ENCODE data around the gene SEC23A.
"Not testable (repeated sequence)": the region's sequence is repeated elsewhere in the genome, so short reads cannot be mapped to it uniquely, and the experiment has no call there.

The SEC23A gene

DNA sequence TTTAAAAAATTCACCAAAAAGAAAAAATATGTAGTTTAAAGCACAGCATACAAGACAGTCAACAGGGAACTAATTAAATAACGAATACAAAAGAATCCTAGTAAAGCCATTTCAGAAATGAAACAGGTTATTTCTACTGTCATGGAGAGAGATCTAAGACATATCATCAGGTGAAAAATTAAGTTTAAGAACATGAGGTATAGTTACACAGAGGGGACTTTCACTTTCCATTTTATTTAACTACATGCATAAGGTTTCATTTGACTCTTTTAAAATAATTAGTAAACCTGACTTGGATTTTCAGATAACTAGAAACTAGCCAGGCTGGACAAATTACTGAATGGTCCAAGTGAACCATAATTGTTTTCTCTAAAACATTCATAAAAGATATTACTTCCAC, 11.3 kb downstream of the SEC23A start:
- DNase-seq (ENCODE audit: low spot score), result no peak

DNA sequence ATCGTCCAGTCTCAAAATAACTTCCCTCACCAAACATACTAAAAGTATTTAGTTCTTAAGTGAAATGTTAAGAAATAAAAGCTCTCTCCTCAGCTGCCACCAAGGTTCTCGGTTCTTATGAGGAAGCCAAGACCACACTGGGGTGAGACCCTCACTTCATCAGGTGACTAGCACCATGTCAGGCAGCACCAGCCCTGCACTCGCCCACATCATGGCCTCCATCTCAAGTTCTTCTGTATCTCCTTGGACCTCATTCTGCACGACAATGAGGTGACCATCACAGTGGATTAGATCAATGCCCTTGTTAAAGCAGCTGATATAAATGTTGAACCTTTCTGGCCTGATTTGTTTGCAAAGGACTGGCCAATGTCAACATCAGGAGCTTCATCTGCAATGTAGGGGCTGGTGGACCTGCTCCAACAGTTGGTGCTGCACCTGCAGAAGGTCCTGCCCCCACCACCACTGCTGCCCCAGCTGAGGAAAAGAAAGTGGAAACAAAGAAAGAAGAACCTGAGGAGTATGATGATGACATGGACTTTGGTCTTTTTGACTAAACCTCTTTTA, 12.4 kb downstream of the SEC23A start:
- DNase-seq (ENCODE audit: low spot score), result no peak

DNA sequence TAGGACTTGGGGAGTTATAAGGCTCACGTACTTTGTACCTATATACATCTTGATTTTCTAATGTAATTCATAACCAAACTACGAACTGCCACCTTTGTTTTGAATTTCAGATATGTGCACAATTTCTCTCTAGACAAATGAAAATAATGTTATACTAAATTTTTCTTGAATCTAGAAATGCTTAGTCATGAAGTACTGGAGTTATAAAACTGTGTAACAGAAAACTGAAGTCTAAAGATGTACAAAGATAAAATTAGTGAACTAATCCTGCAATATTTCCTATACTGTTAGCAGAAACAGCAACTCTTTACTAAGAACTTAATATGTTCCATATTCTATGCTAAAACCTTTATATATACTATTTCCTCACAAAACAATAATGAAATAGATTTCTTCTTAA, 15.5 kb downstream of the SEC23A start:
- no peak for DNase-seq (ENCODE audit: low spot score)

DNA sequence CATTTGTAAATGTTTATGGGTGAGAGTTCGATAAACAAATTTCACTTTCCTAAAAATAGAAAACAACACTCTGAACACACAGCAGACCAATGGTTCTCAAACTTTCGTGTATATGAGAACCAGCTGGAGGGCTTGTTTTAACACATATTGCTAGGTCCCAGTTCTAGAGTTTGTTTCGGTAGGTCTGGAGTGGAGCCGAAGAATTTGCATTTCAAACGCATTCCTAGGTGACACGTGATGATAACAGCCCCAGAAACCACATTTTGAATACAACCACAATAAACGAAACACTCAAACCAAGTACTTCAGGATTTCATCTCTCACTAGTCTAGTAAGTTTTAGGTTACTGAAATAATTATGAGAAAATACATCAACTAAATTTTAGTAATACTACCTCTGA, 17.1 kb downstream of the SEC23A start:
- DNase-seq (ENCODE audit: low spot score), result peak; percentile 45

DNA sequence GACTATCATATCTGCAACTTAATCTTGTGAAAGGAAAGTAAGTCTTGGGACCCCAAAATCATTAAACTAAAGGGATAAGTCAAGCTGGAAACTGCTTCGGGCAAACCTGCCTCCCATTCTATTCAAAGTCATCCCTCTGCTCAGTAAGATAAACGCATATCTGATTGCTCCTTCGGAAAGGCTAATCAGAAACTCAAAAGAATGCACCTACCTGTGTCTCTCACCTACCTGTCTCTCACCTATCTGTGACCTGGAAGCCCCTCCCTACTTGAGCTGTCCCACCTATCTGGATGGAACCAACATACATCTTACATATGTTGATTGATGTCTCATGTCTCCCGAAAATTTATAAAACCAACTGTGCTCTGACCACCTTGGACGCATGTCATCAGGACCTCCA, 19.9 kb downstream of the SEC23A start:
- no peak for DNase-seq (ENCODE audit: low spot score)

DNA sequence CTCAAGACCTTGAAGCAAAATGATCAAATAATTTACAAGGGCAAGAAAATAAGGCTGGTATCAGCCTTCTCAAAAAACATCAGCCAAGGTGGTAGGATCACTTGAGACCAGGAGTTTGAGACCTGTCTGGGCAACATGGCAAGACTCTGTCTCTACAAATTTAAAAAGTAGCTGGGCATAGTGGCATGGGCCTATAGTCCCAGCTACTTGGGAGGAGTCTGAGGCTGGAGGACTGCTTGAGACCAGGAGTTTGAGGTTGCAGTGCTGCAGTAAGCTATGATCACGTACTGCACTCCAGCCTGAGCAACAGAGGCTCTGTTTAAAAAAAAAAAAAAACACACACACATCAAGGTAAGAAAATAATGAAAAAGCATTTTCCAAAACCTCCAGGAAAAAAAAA, 22.1 kb downstream of the SEC23A start:
- DNase-seq (ENCODE audit: low spot score), result no peak

DNA sequence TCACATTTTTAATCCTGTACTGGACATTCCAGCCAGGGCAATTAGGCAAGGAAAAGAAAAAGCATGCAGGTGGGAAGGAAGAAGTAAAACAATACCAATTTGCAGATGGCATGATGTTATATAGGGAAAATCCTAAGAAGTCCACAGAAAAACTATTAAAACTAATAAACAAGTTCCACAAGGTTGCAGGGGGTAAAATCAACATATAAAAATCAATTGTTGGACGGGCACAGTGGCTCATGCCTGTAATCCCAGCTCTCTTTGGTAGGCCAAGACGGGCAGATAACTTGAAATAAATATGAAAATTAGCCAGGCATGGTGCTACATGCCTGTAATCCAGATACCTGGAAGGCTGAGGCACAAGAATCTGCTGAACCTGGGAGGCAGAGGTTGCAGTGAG, 31.9 kb downstream of the SEC23A start:
- no peak for DNase-seq (ENCODE audit: low spot score)

DNA sequence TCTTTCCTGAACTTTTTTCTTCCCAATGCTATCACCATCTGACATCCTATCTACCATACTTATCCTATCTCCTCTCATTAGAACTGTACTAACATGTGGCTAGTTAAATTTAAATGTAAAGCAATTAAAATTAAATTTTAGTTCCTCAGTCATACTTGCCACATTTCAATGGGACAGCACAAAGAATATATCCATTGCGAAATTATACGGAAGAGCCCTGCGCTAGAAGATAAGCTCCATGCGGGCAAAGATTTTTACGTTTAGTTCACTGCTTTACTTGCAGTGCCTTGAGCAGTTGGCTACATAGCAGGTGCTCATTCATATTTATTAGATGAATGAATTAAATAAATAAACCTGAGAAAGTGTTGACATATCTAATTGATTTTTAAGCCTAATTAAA, 33.1 kb downstream of the SEC23A start:
- DNase-seq (ENCODE audit: low spot score), result no peak

DNA sequence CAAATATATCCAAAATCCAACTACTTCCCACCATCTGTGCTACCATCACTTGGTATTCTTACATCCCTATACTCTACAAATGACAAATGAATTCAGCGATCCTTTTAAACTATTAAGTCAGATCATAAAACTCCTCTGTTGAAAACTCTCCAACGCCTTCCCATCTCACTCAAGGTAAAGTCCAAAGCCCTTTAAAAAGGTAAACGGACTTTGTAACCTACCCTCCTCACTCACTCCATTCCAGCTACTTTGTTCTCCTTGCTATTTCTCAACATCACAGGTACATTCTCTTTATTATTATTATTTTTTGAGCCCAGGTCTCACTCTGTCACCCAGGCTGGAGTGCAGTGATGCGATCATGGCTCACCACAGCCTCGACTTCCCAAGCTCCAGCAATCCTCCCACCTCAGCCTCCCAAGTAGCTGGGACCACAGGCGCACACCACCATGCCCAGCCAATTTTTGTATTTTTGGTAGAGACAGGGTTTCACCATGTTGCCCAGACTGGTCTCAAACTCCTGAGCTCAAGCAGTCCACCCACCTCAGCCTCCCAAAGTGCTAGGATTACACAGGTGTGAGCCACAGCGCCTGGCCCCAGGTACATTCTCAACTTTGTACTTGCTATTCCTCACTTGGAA, 33.7 kb downstream of the SEC23A start:
- not testable (repeated sequence) for DNase-seq (ENCODE audit: low spot score)

DNA sequence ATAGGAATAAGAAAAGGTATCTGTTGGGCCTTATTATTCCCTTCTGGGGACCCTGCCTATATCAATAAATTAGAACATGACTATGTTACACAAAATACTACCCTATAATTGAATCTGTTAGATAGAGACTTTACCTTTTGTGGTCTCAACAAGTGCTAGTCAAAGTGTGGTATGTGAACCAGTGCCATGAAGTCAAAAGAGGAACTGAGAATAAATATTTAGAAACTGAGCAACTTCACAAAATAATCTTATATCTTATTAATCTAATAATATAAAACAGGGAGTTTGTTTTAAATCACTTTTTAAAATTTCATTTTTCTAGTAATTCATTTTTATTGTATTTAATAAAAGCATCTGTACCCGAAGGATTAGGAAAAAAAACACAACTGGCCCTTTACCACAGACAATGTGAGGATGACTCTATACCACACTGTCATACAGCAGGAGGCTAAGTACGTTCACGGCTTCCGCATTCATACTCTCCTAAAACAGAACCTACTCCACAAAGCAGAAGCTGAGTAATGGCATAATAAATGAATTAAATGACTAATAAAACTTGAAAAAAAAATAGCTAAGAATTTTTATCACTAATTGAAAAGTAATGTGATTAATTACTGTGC, 42.1 kb downstream of the SEC23A start:
- DNase-seq (ENCODE audit: low spot score), result no peak

DNA sequence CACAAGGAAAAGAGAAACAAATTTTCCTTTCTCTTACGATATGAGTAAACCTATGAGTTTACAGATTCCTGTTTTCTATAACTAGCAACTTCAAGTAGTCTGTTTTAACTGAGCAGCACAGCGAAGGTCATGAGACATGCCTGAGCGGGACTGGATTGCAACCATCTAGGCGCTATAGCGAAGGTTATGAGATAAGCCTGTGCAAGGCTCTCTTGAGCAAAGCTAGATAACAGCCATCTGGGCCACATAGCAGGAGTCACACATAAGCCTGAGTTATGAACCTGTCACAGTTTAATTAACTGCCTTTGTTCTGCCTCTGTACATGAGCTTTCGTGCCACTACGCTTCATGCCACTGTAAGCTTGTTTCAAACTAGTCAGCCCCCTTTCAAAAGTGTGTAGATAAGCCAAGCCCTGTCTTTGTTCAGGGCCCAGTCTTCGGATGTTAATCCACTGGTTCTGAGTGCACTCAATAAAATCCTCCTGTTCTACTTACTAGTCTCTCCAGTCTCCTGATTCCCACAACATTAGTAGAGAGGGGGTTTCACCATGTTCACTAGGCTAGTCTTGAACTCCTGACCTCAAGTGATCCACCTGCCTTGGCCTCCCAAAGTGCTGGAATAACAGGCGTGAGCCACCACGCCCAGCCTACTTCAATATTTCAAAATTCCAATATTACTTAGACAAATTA, 47.1 kb downstream of the SEC23A start:
- DNase-seq (ENCODE audit: low spot score), result no peak

DNA sequence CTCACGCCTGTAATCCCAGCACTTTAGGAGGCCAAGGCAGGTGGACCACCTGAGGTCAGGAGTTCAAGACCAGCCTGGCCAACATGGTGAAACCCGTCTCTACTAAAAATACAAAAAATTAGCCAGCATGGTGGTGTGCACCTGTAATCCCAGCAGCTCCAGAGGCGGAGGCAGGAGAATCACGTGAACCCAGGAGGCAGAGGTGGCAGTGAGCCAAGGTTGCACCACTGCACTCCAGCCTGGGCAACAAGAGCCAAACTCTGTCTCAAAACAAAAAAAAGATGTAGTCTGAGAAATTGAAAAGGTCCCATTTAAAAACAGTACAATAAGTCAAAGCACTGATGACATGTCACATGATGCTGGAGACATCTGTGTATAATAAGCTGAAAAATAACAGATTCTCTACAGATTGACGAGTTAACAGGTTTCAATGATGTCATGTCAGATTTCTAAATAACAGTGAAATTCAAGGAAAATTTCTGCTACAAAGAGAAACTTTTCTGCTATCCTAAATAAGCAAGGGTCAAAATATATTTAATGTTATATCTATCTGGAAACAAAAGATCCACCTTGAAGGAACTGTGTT, 50.1 kb downstream of the SEC23A start:
- DNase-seq (ENCODE audit: low spot score), result not testable (repeated sequence)

DNA sequence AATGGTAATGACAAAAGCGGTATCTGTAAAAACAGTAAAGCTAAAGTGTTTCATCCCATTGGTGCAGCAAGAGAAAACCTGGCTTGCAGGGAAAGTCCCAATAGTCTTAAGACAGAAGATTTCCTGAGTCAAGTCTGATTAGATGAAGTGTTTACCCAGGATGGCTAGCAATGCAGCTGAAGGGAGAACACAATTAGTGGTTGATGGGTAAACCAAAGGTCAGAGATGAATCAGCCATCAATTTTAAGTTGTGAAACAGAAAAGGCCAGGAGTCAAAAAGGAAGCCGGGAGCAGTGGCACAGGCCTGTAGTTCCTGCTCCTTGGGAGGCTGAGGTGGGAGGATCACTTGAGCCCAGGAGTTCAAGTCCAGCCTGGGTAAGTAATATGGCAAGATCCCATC, 52.6 kb downstream of the SEC23A start:
- peak; percentile 48 for DNase-seq (ENCODE audit: low spot score)

DNA sequence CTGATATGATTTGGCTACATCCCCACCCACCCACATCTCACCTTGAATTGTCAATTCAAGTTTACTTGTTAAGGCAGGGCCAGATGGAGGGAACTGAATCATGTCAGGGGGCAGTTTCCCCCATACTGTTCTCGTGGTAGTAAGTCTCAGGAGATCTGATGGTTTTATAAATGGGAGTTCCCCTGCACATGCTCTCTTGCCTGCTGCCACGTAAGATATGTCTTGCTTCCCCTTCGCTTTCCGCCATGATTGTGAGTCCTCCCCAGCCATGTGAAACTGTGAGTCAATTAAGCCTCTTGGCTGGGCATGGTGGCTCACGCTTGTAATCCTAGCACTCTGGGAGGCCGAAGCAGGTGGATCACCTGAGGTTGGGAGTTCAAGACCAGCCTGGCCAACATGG, 57.1 kb downstream of the SEC23A start:
- not testable (repeated sequence) for DNase-seq (ENCODE audit: low spot score)

DNA sequence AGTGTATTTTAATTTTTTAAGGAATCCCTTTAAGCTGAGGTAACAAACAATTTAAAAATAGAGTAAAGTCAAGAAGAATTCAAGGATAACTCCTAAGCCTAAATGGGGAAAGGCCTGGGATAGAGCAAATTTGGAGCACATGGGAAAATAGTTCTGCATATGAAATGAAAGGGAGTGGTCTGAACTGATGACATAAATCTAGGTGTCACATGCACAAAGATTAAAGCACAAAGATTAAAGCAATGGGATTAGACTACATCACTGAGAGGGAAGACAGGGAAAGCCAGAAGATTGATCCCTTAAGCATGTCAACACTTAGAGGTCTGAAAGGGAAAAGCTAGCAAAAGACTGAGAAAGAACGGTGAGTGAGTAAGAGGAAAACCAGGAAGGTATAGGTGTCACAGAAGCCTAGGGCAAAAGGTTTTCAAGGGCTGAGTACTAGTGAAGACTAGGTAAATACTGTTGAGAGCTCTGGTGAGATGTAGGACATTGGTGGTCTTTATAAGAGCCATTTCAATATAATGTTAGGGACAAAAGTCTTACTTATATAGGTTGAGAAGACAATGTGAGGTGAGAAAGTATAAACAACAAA, 59.6 kb downstream of the SEC23A start:
- DNase-seq (ENCODE audit: low spot score), result no peak

DNA sequence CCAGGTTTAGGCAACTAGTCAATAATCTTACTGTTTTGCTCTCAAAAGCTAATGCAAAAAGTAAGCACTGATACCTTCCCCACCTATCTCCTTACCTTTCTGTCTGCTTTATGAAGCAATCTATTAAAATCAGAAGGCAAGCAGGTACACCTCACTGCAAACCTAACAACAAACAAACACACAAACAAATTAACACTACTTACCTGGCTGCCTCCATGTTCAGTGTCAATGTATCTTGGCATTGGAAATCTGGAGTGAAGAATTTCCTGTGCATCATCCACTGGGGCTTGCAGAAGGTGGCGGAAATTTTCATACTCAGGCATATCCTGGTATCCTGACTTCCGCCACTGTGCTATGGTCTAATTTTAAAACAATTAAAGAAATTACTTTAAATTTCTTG, 62.5 kb downstream of the SEC23A start:
- DNase-seq (ENCODE audit: low spot score), result no peak

DNA sequence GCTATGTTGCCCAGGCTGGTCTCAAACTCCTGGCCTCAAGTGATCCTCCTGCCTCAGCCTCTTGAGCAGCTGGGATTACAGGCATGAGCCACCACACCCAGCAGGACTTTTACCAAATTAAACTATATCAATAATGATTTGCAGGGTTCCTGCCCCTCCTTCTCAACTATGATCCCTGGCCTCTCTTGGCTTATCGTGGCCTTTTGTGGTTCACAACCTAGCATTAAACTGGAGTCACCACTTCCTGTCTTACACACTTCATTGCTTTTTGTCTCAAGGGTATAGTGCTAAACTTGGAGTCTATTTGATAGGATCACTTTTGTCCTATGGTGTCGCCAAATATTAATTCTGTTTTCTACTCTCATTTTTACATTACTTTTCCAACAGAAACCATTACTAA, 64.5 kb downstream of the SEC23A start:
- no peak for DNase-seq (ENCODE audit: low spot score)

DNA sequence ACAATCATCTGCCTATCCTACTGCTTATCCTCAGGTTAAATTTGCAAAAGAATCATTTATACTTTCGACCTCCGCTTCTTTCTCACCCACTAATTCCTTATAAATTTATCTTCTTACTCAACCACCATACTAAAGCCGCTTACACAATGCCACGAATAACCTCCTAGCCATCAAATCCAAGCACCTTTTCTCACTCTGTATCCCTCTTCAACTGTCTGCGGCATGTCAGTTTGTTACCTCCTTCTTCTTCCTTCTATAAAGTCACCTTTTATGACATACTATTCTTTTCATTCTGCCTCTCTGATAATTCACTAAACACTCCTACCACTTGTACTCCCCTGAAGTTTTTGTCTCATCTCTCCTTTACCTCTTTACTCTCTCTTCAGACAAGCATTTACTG, 66.3 kb downstream of the SEC23A start:
- no peak for DNase-seq (ENCODE audit: low spot score)

DNA sequence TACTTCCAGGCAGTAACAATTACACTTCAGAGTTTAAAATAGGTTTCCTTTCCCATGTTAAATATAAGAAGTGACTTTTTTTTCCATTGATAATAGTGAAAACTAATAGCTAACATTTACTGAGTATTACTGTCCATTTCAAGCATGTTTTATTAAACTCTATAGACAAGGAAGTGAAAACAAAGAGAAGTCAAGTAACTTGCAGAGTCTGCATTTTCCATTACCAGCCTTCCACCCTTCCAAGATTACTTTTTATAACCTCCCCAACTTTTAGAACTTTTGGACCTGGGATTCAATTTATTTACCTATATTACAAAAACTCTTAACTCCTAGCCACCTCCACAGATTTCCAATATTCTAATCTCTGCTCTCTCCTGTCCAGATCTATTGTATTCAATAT, 67.7 kb downstream of the SEC23A start:
- DNase-seq (ENCODE audit: low spot score), result no peak

DNA sequence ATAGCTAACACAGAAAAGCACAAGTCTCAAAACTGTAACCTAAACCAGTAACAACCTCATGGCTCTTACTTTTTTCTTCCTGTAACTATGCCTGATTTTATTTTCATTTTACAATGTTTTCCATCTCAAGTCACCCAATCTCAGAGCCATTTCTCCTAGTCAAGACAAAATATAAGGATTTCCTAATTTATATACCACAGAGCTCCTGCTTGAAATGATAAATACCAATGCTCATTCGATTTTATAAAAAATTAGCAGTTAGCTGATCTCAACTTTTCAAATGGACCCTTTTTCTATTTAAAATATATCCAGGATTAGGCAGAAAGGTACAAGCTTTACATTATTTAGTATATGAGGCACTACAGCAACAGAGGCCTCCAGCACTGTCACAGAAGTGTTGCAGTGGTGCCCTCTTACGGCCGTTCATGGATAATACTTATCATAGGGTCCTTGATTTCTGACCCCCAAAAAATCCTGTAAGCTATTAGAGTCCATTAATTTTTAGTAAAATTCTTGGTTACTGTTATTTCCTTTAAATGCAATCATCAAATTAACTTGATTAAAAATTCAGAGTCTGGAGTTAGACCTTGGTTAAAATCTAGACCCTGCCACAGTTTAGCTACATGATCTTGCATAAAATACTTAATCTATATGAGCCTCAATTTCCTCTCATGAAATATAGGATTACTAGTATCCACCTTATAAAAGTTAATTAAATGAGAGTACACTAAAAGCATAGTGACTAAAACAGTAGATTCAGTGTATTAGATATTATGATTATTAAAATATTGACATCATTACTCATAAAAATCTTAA, 68.3 kb downstream of the SEC23A start:
- DNase-seq (ENCODE audit: low spot score), result no peak

DNA sequence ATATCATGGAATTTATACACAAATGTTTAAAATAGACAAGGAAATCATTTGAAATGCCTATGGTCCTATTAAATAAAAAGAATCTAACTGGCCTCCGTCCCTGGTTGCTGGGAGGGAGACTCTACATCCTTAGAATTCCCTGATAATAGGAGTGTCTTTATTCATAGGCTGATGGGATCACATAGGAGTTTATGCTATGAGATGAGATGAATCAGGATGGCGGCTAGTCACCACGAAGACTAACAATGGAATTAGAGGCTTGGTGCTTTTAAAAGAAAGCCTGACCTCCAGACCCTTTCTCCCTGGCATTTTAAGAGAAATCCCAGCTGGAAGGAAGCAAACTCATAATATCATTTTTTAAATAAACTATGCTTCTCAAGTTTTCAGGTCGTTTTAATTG, 69.7 kb downstream of the SEC23A start:
- no peak for DNase-seq (ENCODE audit: low spot score)

DNA sequence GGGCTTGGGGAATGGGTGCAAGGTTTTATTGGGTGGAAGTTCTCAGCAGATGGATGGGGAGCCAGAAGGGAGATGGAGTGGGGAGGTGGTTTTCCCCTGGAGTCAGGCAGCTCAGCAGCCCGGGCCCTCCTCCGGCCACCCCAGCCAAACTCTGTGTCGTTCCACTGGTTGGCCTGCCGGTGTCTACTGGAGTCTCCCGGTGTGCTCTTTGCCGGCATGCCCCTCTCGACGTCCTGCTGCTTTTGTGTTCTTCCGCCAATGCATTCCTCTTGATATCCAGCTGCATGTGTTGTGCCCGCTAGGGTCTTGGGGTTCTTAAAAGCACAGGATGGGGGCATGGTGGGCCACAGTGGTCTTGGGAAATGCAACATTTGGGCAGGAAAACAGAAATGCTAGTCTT, 72.8 kb downstream of the SEC23A start:
- no peak for DNase-seq (ENCODE audit: low spot score)

All from AG08396 (cell line).